Measurements from ENCODE around the gene GRP. TPM values are rescaled to one million over a fixed set of nuclear protein-coding genes. Genes with fewer than 3 reads are reported as not detected.

GRP gene
- total RNA-seq, result not detected
- not detected for total RNA-seq (2013)

DNA sequence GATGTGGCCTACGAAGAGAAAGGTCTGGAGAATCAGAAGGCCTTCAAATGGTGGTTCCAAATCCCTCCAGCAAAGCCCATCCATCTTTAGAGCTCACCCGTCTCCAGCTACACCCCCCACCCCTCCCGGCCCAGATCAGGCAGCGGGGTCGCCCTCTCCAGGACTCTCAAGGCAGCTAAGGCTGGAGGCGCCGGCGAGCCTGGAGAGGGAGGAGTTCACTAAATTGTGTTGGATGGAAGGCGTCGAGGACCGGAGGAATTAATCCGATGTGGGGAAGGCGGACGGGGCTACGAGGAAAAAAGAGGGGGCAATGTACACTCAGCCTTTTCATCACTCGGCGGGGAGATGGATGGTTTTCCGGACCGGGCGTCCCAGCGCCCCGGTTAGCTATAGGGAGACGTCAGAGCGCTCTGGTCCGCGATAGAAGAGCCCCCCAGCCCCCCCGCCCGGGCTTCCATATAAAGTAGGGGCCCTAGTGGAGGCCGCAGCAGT, at the start of gene GRP:
GRP (plus strand) TSS at position 487 of the 492 bp plus-strand sequence. CDS start 108 bp downstream, outside the sequence.
- Histone ChIP-seq H3K27me3 (ENCODE audit: control insufficient read depth, insufficient read depth, low read length) (peaks cover 18% of the 10 kb centered on the region), H3K4me3 (ENCODE audit: low read length) (no peak within 1 kb of the TSS), H3K9me3 (ENCODE audit: control insufficient read depth, insufficient read depth, low read length) (no peaks in the 10 kb centered on the region), H3K27ac (ENCODE audit: low read length) (no peak within 1 kb of the TSS), H3K36me3 (ENCODE audit: control insufficient read depth, insufficient read depth, low read length) (no peaks in the 10 kb centered on the region), H3K4me1 (ENCODE audit: control insufficient read depth, insufficient read depth, low read length) (no peaks in the 10 kb centered on the region)
- intact Hi-C loops (cut with micrococcal nuclease), result no loop called here
- TF ChIP-seq, protein P1, sequence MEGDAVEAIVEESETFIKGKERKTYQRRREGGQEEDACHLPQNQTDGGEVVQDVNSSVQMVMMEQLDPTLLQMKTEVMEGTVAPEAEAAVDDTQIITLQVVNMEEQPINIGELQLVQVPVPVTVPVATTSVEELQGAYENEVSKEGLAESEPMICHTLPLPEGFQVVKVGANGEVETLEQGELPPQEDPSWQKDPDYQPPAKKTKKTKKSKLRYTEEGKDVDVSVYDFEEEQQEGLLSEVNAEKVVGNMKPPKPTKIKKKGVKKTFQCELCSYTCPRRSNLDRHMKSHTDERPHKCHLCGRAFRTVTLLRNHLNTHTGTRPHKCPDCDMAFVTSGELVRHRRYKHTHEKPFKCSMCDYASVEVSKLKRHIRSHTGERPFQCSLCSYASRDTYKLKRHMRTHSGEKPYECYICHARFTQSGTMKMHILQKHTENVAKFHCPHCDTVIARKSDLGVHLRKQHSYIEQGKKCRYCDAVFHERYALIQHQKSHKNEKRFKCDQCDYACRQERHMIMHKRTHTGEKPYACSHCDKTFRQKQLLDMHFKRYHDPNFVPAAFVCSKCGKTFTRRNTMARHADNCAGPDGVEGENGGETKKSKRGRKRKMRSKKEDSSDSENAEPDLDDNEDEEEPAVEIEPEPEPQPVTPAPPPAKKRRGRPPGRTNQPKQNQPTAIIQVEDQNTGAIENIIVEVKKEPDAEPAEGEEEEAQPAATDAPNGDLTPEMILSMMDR (IDR thresholded peaks at IDR 0.05), result no peak
- Mint-ChIP-seq H3K4me3 (no peak within 1 kb of the TSS), H3K27ac (no peak within 1 kb of the TSS), H3K4me1 (peaks cover 0 to 4% of the 10 kb centered on the region in 2 donors), H3K27me3 (ENCODE audit: low read depth in 2 of 2) (peaks cover 53 to 82% of the 10 kb centered on the region in 2 donors), H3K9me3 (no peaks in the 10 kb centered on the region), H3K36me3 (no peaks in the 10 kb centered on the region)
- 5% methylated on average over 29 of the region's 29 CpGs for WGBS (ENCODE audit: insufficient coverage)
- no peak for DNase-seq
- ATAC-seq, result no peak

GRCh38 chr18:59172664-59173249, 47.2 kb upstream of the GRP start:
- Mint-ChIP-seq H3K27ac (no peak overlapping the region), H3K4me3 (no peak overlapping the region), H3K27me3 (ENCODE audit: low read depth in 2 of 2) (peaks cover 3 to 27% of the 10 kb centered on the region in 2 donors), H3K9me3 (peaks cover 15 to 16% of the 10 kb centered on the region in 2 donors), H3K36me3 (peaks cover 15% of the 10 kb centered on the region), H3K4me1 (no peaks in the 10 kb centered on the region)
- TF ChIP-seq, protein P1 (IDR thresholded peaks at IDR 0.05), result no peak
- no peaks in the 10 kb centered on the region for H3K36me3 ChIP-seq (ENCODE audit: control insufficient read depth, insufficient read depth, low read length)
- DNase-seq (no peak), ATAC-seq (no peak)
- H3K4me3 ChIP-seq (ENCODE audit: low read length), result no peak overlapping the region
- no peak overlapping the region for H3K27ac ChIP-seq (ENCODE audit: low read length)
- H3K9me3 ChIP-seq (ENCODE audit: control insufficient read depth, insufficient read depth, low read length), result peaks cover 4% of the 10 kb centered on the region
- WGBS (ENCODE audit: insufficient coverage), result 92% methylated on average over 1 of the region's 2 CpGs
- intact Hi-C loops (cut with micrococcal nuclease), result no loop called here
- H3K27me3 ChIP-seq (ENCODE audit: control insufficient read depth, insufficient read depth, low read length), result no peaks in the 10 kb centered on the region
- no peaks in the 10 kb centered on the region for H3K4me1 ChIP-seq (ENCODE audit: control insufficient read depth, insufficient read depth, low read length)

- ATAC-seq, result no peak
- H3K4me1 Mint-ChIP-seq, result no peaks in the 10 kb centered on the region
- peaks cover 15% of the 10 kb centered on the region for H3K36me3 Mint-ChIP-seq
These were observed 42.5 kb upstream of the GRP start for GRCh38 chr18:59177485-59177884.

More at GRCh38 chr18:59177485-59177884, 42.5 kb upstream of the GRP start:
- Mint-ChIP-seq H3K27ac (no peak overlapping the region), H3K4me3 (no peak overlapping the region), H3K9me3 (peaks cover 7% of the 10 kb centered on the region in 2 donors), H3K27me3 (ENCODE audit: low read depth in 2 of 2) (peaks cover 2 to 26% of the 10 kb centered on the region in 2 donors)
- TF ChIP-seq, protein P1 (IDR thresholded peaks at IDR 0.05), result no peak
- Histone ChIP-seq H3K4me1 (ENCODE audit: control insufficient read depth, insufficient read depth, low read length) (no peaks in the 10 kb centered on the region), H3K4me3 (ENCODE audit: low read length) (no peak overlapping the region), H3K9me3 (ENCODE audit: control insufficient read depth, insufficient read depth, low read length) (peaks cover 4% of the 10 kb centered on the region), H3K36me3 (ENCODE audit: control insufficient read depth, insufficient read depth, low read length) (no peaks in the 10 kb centered on the region), H3K27ac (ENCODE audit: low read length) (no peak overlapping the region), H3K27me3 (ENCODE audit: control insufficient read depth, insufficient read depth, low read length) (no peaks in the 10 kb centered on the region)
- intact Hi-C loops (cut with micrococcal nuclease), result no loop called here
- no peak for DNase-seq
- WGBS (ENCODE audit: insufficient coverage), result 88% methylated on average over 4 of the region's 4 CpGs
